Measurements from ENCODE around the gene ZBTB25.

DNA sequence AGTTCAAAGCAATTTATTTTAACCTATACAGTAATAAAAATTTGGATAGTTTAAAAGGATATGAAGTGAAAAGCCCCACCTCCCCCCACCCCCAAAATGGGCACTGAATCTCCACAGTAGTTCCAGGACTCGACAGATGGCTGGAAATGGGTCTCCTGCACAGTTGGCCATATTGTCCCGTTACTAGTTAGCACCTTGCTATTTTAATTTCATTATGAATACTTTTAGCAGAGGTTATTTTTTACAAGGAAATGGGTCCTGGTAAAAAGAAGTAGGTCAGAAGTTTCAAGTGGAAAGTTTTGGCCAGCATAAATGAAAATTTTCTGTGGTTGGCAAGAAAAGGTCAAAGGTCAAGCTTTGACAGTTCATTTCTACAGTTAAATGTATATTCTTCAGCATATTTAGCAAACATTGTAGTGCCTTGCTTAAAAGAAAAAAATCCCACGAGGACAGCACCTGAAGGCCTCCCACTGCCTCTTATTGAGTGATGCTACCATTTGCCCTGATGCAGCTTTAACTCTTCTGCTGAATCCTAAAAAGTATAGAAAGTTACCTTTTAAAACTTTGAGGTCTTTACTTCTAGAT lies 87.2 kb downstream of the ZBTB25 start:
- TF ChIP-seq, protein P1, sequence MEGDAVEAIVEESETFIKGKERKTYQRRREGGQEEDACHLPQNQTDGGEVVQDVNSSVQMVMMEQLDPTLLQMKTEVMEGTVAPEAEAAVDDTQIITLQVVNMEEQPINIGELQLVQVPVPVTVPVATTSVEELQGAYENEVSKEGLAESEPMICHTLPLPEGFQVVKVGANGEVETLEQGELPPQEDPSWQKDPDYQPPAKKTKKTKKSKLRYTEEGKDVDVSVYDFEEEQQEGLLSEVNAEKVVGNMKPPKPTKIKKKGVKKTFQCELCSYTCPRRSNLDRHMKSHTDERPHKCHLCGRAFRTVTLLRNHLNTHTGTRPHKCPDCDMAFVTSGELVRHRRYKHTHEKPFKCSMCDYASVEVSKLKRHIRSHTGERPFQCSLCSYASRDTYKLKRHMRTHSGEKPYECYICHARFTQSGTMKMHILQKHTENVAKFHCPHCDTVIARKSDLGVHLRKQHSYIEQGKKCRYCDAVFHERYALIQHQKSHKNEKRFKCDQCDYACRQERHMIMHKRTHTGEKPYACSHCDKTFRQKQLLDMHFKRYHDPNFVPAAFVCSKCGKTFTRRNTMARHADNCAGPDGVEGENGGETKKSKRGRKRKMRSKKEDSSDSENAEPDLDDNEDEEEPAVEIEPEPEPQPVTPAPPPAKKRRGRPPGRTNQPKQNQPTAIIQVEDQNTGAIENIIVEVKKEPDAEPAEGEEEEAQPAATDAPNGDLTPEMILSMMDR (IDR thresholded peaks at IDR 0.05) = no peak
- no peak for TF ChIP-seq POLR2A (IDR thresholded peaks at IDR 0.05)

All from tibial nerve (tissue), 3 donors.